WI38 (cell line): ENCODE measurements around the gene TMEM123.
"Not testable (repeated sequence)": the region's sequence is repeated elsewhere in the genome, so short reads cannot be mapped to it uniquely, and the experiment has no call there.

Experiments
- H3K4me3 ChIP-seq: 2 replicates; pipeline ENCODE4 v1.5.1; 2011; ENCODE audit warnings: low read depth, mild to moderate bottlenecking, control low read depth, low read length
- TF ChIP-seq, protein P1 (sequence below): IDR thresholded peaks from 2 replicates; pipeline ENCODE4 v1.5.1; 2012; ENCODE audit warnings: low read depth, mild to moderate bottlenecking, control low read depth, low read length

The TMEM123 gene

DNA sequence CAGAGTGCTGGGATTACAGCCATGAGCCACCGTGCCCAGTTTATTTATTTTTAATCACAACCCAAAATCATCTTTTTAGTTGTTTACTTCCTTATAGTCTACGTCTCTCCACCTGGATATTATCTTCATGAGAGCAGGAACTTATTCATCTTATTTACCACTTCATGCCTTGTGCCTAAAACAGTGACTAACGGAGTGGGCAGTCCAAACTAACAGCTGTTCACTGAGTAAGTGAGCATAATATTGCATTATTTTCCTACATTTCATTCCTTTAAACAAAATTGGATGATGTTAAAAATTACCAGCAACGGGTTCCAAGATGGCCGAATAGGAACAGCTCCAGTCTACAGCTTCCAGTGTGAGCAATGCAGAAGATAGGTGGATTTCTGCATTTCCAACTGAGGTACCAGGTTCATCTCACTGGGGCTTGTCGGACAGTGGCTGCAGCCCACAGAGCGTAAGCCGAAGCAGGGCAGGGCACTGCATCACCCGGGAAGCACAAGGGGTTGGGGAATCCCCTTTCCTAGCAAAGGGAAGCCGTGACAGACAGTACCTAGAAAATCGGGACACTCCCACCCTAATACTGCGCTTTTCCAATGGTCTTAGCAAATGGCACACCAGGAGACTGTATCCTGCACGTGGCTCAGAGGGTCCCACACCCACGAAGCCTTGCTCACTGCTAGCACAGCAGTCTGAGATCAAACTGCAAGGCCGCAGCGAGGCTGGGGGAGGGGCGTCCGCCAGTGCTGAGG lies 14.1 kb downstream of the TMEM123 start:
- TF ChIP-seq, protein P1, sequence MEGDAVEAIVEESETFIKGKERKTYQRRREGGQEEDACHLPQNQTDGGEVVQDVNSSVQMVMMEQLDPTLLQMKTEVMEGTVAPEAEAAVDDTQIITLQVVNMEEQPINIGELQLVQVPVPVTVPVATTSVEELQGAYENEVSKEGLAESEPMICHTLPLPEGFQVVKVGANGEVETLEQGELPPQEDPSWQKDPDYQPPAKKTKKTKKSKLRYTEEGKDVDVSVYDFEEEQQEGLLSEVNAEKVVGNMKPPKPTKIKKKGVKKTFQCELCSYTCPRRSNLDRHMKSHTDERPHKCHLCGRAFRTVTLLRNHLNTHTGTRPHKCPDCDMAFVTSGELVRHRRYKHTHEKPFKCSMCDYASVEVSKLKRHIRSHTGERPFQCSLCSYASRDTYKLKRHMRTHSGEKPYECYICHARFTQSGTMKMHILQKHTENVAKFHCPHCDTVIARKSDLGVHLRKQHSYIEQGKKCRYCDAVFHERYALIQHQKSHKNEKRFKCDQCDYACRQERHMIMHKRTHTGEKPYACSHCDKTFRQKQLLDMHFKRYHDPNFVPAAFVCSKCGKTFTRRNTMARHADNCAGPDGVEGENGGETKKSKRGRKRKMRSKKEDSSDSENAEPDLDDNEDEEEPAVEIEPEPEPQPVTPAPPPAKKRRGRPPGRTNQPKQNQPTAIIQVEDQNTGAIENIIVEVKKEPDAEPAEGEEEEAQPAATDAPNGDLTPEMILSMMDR: no peak
- no peak overlapping the region for H3K4me3 ChIP-seq

DNA sequence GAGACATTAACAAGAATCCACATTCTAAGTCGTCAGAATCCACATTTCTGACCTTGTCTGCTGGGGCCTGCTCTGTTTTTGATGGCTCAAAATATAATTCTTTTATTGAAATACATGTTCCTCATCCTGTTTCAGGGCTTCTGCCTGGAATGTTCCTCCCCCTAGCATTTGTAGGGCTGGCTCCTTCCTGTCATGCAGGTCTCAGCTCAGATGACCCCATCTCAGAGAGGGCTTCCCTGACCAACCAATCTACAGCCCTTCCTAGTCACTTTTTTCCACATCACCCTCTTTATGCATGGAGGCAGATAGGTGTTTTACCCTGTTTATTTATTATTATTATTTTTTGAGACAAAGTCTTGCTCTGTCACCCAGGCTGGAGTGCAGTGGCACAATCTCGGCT lies 14.8 kb downstream of the TMEM123 start:
- TF ChIP-seq, protein P1: no peak
- H3K4me3 ChIP-seq: no peak overlapping the region

DNA sequence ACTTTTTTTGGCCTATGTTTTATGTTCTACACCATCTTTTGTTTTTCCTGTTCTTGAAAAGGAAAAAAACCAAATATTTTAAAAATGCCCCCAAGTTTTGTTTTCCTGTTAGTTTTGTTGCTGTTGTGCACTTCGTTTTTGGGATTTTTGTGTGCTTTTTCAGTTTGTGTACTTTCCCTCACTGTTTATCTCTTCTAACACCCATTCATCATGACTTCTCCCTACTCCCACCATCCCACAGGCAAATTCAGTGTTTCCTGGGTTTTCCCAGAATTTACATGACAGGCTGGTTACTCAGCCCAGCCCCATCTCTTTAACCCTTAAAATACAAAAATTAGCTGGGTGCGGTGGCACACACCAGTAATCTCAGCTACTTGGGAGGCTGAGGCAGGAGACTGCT lies 15.6 kb downstream of the TMEM123 start:
- H3K4me3 ChIP-seq: no peak overlapping the region
- TF ChIP-seq, protein P1: no peak

DNA sequence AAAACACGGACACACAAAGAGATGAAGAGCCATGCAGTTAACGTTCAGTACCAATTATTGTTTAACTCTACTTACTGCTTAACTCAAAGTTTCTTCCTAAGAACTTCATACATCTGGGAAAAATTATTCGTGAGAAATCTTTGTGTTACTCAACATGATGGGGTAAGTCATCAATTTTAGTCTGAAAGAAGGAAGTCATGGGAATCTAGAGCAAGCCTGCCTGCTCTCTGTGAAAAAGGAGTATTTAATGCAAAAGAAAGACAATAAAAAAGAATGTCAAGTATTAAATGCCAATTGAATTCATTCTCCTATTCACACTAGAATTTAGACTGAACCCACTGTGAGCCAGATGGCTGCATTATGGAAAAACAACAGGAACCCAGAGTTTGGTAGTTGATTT lies 16.0 kb downstream of the TMEM123 start:
- TF ChIP-seq, protein P1: no peak
- H3K4me3 ChIP-seq: no peak overlapping the region

DNA sequence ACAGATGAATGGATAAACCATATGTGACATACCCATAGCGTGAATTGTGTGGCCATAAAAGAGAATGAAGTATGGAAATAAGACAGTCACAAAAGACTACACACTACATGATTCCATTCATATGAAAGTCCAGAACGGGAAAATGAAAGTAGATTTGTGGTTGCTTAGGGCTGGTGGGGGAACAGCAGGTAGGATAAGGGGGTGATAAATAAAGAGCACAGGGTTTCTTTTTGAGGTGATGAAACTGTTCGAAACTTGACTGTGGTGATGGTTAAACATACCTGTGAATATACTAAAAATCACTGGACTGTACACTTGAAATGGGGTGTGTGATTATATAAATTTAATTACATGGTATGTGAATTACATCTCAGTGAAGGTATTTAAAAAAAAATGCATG lies 16.9 kb downstream of the TMEM123 start:
- no peak overlapping the region for H3K4me3 ChIP-seq
- TF ChIP-seq, protein P1: no peak

DNA sequence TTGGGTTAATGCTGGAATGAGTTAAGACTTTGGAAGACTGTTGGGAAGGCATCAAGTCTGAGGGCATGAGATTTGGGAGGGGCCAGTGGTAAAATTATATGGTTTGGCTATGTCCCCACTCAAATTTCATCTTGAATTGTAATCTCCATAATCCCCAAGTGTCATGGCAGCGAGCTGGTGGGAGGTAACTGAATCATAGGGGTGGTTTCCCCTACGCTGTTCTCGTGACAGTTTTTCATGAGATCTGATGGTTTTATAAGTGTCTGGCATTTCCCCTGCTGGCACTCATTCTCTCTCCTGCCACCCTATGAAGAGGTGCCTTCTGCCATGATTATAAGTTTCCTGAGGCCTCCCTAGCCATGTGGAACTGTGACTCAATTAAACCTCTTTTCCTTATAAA lies 19.0 kb downstream of the TMEM123 start:
- H3K4me3 ChIP-seq: not testable (repeated sequence)

DNA sequence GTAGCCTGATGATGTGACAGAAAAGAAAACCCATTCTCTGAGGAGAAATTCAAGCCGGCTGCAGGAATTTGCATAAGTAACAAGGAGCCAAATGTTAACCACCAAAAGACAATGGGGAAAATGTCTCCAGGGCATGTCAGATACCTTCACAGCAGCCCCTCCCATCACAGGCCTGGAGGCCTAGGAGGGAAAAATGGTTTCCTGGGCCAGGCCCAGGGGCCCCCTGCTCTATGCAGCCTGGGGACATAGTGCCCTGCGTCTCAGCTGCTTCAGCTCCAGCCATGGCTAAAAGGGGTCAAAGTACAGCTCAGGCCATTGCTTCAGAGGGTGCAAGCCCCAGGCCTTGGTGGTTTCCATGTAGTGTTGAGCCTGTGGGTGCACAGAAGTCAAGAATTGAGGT lies 20.0 kb downstream of the TMEM123 start:
- H3K4me3 ChIP-seq: not testable (repeated sequence)

DNA sequence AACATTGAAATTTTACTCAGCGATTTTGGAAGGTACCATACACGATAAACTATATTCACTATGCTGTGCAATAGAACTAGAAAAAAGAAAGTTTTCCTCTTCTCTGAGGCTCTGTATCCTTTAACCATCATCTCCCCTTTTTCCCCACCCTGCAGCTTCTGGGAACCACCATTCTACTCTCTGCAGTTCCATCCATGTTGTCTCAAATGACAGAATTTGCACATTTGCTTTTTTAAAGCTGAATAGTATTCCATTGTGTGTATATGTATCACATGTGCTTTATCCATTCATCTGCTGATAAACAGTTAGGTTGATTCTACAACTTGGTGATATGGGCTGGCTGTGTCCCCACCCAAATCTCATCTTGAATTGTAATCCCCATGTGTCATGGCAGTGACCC lies 21.2 kb downstream of the TMEM123 start:
- TF ChIP-seq, protein P1: no peak
- H3K4me3 ChIP-seq: no peak overlapping the region
